ENCODE measurements around the gene NMNAT2.
"Not testable (repeated sequence)": the region's sequence is repeated elsewhere in the genome, so short reads cannot be mapped to it uniquely, and the experiment has no call there.

Gene NMNAT2

DNA sequence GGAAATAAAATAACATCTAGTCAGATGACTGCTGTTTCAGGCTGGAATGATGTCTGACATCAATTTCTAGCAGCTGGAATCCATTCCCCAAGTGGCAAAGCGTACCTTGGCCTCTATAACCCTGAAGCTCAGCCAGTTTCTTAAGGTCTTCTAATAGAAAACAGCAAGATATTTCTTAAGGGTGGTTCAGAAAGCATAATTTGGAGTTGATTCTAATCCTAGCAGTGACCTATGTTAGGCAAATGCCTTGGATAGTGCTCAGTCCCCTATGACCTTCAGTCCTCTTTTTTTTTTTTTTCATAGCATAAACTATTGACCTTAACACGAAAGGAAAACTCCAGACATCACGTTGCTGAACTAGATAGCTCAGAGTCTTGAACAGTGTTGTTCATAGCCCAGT, 175.6 kb downstream of the NMNAT2 start:
- no peak overlapping the region for H3K4me3 ChIP-seq (ENCODE audit: low read length)
- no peak for DNase-seq (ENCODE audit: low read depth)
- no peak for TF ChIP-seq CTCF (IDR thresholded peaks at IDR 0.05; ENCODE audit: insufficient read depth, low read depth, low read length, missing control alignments)

GRCh38 chr1:183241471-183241870, 176.7 kb downstream of the NMNAT2 start:
- no peak overlapping the region for H3K4me3 ChIP-seq (ENCODE audit: low read length)
- DNase-seq (ENCODE audit: low read depth): no peak
- TF ChIP-seq CTCF (IDR thresholded peaks at IDR 0.05; ENCODE audit: insufficient read depth, low read depth, low read length, missing control alignments): no peak

DNA sequence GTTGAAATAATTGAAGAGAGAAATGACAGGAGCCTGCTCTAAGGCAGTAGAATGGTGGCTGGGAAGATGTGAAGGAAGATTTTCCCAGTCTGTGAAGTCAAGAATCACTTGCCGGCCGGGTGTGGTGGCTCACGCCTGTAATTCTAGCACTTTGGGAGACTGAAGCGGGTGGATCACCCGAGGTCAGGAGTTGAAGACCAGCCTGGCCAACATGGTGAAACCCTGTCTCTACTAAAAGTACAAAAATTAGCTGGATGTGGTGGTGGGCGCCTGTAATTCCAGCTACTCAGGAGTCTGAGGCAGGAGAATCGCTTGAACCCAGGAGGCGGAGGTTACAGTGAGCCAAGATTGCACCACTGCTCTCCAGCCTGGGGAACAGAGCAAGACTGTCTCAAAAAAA, 177.3 kb downstream of the NMNAT2 start:
- DNase-seq (ENCODE audit: low read depth): not testable (repeated sequence)

GRCh38 chr1:183240526-183240825, 177.7 kb downstream of the NMNAT2 start:
- TF ChIP-seq CTCF (IDR thresholded peaks at IDR 0.05; ENCODE audit: insufficient read depth, low read depth, low read length, missing control alignments): no peak
- no peak overlapping the region for H3K4me3 ChIP-seq (ENCODE audit: low read length)
- no peak for DNase-seq (ENCODE audit: low read depth)

More for the DNA sequence above, 177.3 kb downstream of the NMNAT2 start:
- H3K4me3 ChIP-seq (ENCODE audit: low read length): not testable (repeated sequence)

GRCh38 chr1:183239793-183240525, 178.2 kb downstream of the NMNAT2 start:
- DNase-seq (ENCODE audit: low read depth): no peak
- no peak for TF ChIP-seq CTCF (IDR thresholded peaks at IDR 0.05; ENCODE audit: insufficient read depth, low read depth, low read length, missing control alignments)
- H3K4me3 ChIP-seq (ENCODE audit: low read length): no peak overlapping the region

DNA sequence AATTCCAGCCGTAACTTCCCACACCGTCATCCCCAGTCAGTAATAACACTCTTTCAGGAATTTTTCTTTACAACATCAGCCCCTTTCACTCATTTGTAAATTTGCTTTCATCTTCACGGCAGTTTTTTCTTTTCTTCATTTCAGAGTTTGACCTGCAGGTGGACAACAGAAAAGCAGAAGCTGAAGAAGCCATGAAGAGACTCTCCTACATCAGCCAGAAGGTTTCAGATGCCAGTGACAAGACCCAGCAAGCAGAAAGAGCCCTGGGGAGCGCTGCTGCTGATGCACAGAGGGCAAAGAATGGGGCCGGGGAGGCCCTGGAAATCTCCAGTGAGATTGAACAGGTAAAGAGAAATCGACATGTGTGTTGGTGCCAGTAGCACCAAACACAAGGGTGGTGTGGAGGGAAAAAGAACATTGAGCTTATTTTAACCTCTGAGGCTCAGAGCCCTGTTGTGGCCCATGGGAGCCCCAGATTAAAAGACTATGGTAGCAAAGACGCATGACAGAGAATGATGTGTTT, 178.9 kb downstream of the NMNAT2 start:
- DNase-seq (ENCODE audit: low read depth): no peak
- no peak for TF ChIP-seq CTCF (IDR thresholded peaks at IDR 0.05; ENCODE audit: insufficient read depth, low read depth, low read length, missing control alignments)
- no peak overlapping the region for H3K4me3 ChIP-seq (ENCODE audit: low read length)

DNA sequence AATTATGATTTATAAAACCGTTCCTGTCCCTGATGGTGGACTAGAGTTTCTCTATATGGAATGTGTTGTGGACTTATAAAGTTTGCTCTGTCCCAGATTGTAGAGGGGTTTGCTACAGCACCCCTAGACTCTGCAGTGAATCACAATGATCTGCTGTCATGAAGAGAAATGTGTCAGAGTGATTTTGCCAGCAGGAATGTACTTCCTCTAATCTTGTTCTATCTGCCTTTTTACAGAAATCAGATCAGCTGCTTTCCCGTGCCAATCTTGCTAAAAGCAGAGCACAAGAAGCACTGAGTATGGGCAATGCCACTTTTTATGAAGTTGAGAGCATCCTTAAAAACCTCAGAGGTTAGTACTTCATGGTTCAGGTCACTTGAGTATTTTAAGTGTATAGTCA, 180.1 kb downstream of the NMNAT2 start:
- no peak for TF ChIP-seq CTCF (IDR thresholded peaks at IDR 0.05; ENCODE audit: insufficient read depth, low read depth, low read length, missing control alignments)
- no peak overlapping the region for H3K4me3 ChIP-seq (ENCODE audit: low read length)
- peak; percentile 66 for DNase-seq (ENCODE audit: low read depth)

Measured in epithelial cell of esophagus (primary cell).